ENCODE data around the gene ZNF469. TPM values are rescaled to one million over a fixed set of nuclear protein-coding genes. Genes with fewer than 3 reads are reported as not detected.

The ZNF469 gene
- total and polyA plus RNA-seq, 2 donors (not counting 3 experiments of a cell fraction or from before 2014, with no cell fraction given) = 0.90 to 5.7 TPM

GRCh38 chr16:88401604-88402246 is 19.0 kb downstream of the ZNF469 start:
- no peak overlapping the region for H3K9ac ChIP-seq (replicated peaks; ENCODE audit: extremely low read depth, insufficient read depth, low read length)
- H4K20me1 ChIP-seq (replicated peaks; ENCODE audit: control insufficient read depth, extremely low read depth, insufficient read depth, low read length) = no peaks in the 10 kb centered on the region
- ChIA-PET CTCF (no interaction called here), POLR2A (no interaction called here)
- dilution Hi-C loops (cut with MboI; ENCODE audit: extremely low pct_ligation_motif_present, low sequenced_read_pairs) = no loop called here
- no peaks in the 10 kb centered on the region for H3K9me3 ChIP-seq (replicated peaks; ENCODE audit: control insufficient read depth, insufficient read depth, low read length)
- no peak for FAIRE-seq
- no peaks in the 10 kb centered on the region for H3K4me1 ChIP-seq (ENCODE audit: control insufficient read depth, extremely low read depth, insufficient read depth, low read length)
- intact Hi-C loops (cut with micrococcal nuclease) = no loop called here
- no peak overlapping the region for H3K27ac ChIP-seq (ENCODE audit: insufficient read depth, low read depth, low read length)
- no TSS peak for BruUV-seq (replicated peaks)
- TF ChIP-seq POLR2AphosphoS5 (IDR thresholded peaks at IDR 0.05; ENCODE audit: insufficient read depth, low read depth, low read length) (no peak), FOS (IDR thresholded peaks at IDR 0.05; ENCODE audit: borderline replicate concordance, insufficient read depth, low read length) (no peak)
- H3K27me3 ChIP-seq (ENCODE audit: control insufficient read depth in 2 of 2, insufficient read depth in 2 of 2, low read length in 2 of 2) = no peaks in the 10 kb centered on the region
- no peak overlapping the region for H3K4me3 ChIP-seq (replicated peaks in 1 of 3; ENCODE audit: insufficient read depth in 1 of 3, low read depth in 1 of 3, low read length in 3 of 3)
- no peak overlapping the region for H2AFZ ChIP-seq (ENCODE audit: low read depth, low read length)
- no peak for DNase-seq (ENCODE audit: low read depth, low spot score)
- no peaks in the 10 kb centered on the region for H3K9me1 ChIP-seq (replicated peaks; ENCODE audit: control insufficient read depth, extremely low read depth, insufficient read depth, low read length)
- H3K4me2 ChIP-seq (ENCODE audit: insufficient read depth, low read length) = no peak overlapping the region
- H3K36me3 ChIP-seq (ENCODE audit: control insufficient read depth in 2 of 2, extremely low read depth in 1 of 2, insufficient read depth in 2 of 2, low read length in 2 of 2) = no peaks in the 10 kb centered on the region
- no peaks in the 10 kb centered on the region for H3K79me2 ChIP-seq (ENCODE audit: control insufficient read depth, insufficient read depth, low read length)

GRCh38 chr16:88402551-88403240 is 19.9 kb downstream of the ZNF469 start:
- dilution Hi-C loops (cut with MboI; ENCODE audit: extremely low pct_ligation_motif_present, low sequenced_read_pairs) = no loop called here

More at GRCh38 chr16:88402551-88403240, 19.9 kb downstream of the ZNF469 start:
- FAIRE-seq (no peak), DNase-seq (ENCODE audit: low read depth, low spot score) (no peak)
- no TSS peak for BruUV-seq (replicated peaks)
- POLR2A ChIA-PET = no interaction called here
- Histone ChIP-seq H3K27me3 (ENCODE audit: control insufficient read depth in 2 of 2, insufficient read depth in 2 of 2, low read length in 2 of 2) (no peaks in the 10 kb centered on the region), H3K27ac (ENCODE audit: insufficient read depth, low read depth, low read length) (no peak overlapping the region), H3K36me3 (ENCODE audit: control insufficient read depth in 2 of 2, extremely low read depth in 1 of 2, insufficient read depth in 2 of 2, low read length in 2 of 2) (no peaks in the 10 kb centered on the region), H3K4me3 (replicated peaks in 1 of 3; ENCODE audit: insufficient read depth in 1 of 3, low read depth in 1 of 3, low read length in 3 of 3) (no peak overlapping the region), H3K9ac (replicated peaks; ENCODE audit: extremely low read depth, insufficient read depth, low read length) (no peak overlapping the region), H2AFZ (ENCODE audit: low read depth, low read length) (no peak overlapping the region), H3K9me3 (replicated peaks; ENCODE audit: control insufficient read depth, insufficient read depth, low read length) (no peaks in the 10 kb centered on the region), H3K9me1 (replicated peaks; ENCODE audit: control insufficient read depth, extremely low read depth, insufficient read depth, low read length) (no peaks in the 10 kb centered on the region), H4K20me1 (replicated peaks; ENCODE audit: control insufficient read depth, extremely low read depth, insufficient read depth, low read length) (no peaks in the 10 kb centered on the region), H3K4me1 (ENCODE audit: control insufficient read depth, extremely low read depth, insufficient read depth, low read length) (no peaks in the 10 kb centered on the region), H3K4me2 (ENCODE audit: insufficient read depth, low read length) (no peak overlapping the region), H3K79me2 (ENCODE audit: control insufficient read depth, insufficient read depth, low read length) (no peaks in the 10 kb centered on the region)
- CTCF ChIA-PET = no interaction called here
- intact Hi-C loops (cut with micrococcal nuclease) = no loop called here
- TF ChIP-seq JUN (IDR thresholded peaks at IDR 0.05; ENCODE audit: borderline replicate concordance, insufficient read depth, insufficient read length, low read depth) = no peak
- TF ChIP-seq POLR2AphosphoS5 (IDR thresholded peaks at IDR 0.05; ENCODE audit: insufficient read depth, low read depth, low read length) = no peak
- TF ChIP-seq MYC (IDR thresholded peaks at IDR 0.05; ENCODE audit: low read depth, low read length) = no peak
- no peak for TF ChIP-seq POLR2A (IDR thresholded peaks at IDR 0.05; ENCODE audit: low read depth, low read length)
- no peak for TF ChIP-seq MAX (IDR thresholded peaks at IDR 0.05; ENCODE audit: insufficient read depth, insufficient read length)
- no peak for TF ChIP-seq CTCF (IDR thresholded peaks at IDR 0.05; ENCODE audit: extremely low read depth in 1 of 2, insufficient read depth in 1 of 2, low read depth in 1 of 2, low read length in 2 of 2)
- TF ChIP-seq FOS (IDR thresholded peaks at IDR 0.05; ENCODE audit: borderline replicate concordance, insufficient read depth, low read length) = no peak
- no peak for TF ChIP-seq GATA2 (IDR thresholded peaks at IDR 0.05; ENCODE audit: insufficient read depth, insufficient read length, low read depth, low read length)
- no peak for TF ChIP-seq EZH2 (IDR thresholded peaks at IDR 0.05; ENCODE audit: borderline replicate concordance, low read depth, low read length, severe bottlenecking)
